CD4-positive, alpha-beta T cell treated with Interferon gamma for 1 hour (primary cell): ENCODE measurements around the gene CYP4A11.
"Not testable (repeated sequence)": the region's sequence is repeated elsewhere in the genome, so short reads cannot be mapped to it uniquely, and the experiment has no call there.

Experiments used
- DNase-seq: peaks from one replicate; pipeline ENCODE4 v3.0.0-alpha.2; 2020

The CYP4A11 gene

DNA sequence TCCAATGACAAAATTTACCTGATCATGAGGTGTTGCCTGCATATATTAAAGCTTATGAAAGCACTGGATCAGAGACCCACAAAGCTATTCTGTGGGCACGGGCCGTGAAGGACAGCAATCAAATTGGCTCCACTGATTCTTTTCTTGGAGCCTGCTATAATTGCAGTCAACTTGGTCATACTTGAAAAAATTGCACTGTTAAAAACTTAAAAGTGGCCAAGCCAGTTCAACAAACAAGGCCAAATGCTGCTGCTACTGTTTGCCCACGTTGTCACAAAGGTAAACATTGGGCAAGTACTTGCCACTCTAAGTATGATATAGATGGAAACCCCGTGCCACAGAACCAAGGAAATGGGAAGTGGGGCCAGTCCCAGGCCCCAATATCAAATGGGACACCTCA is 37.8 kb downstream of the CYP4A11 start:
- DNase-seq: no peak

GRCh38 chr1:46900401-46900800 is 40.9 kb downstream of the CYP4A11 start:
- DNase-seq: no peak

- DNase-seq: not testable (repeated sequence)
Measured at GRCh38 chr1:46881656-46882055, 59.6 kb downstream of the CYP4A11 start.
